Heart right ventricle (tissue), 16 donors: ENCODE data around the gene RHOA. TPM values are rescaled to one million over a fixed set of nuclear protein-coding genes. Genes with fewer than 3 reads are reported as not detected.
A peak's percentile ranks its signal among the peaks of the same experiment; 100 is the strongest.

ENCODE experiments used
- ATAC-seq, 8 donors: fragments of 200-7000 bp; cut with Tn5 transposase; one replicate each; pipeline ENCODE4 v1.9.1; 2020; ENCODE audit warnings: mild to moderate bottlenecking in 8 of 8, moderate library complexity in 8 of 8, moderate number of reproducible peaks in 1 of 8
- DNase-seq, 2 donors: peaks; one replicate each; pipeline ENCODE4 v3.0.0-alpha.2; 2020
- H3K27ac ChIP-seq, 10 donors: fragments of 200-600 bp; sonication (generic) in 2 of 10; one replicate each; pipeline versions ENCODE4 v1.5.0 to v1.8.0; 2020 to 2022; ENCODE audit warnings: mild to moderate bottlenecking in 3 of 10
- H3K27me3 ChIP-seq, 7 donors: fragments of 200-600 bp; one replicate each; pipeline ENCODE4 v1.8.0; 2021 to 2022; ENCODE audit warnings: mild to moderate bottlenecking in 2 of 7
- H3K36me3 ChIP-seq, 9 donors: fragments of 200-600 bp; sonication (generic) in 1 of 9; one replicate each; pipeline versions ENCODE4 v1.5.0 to v1.8.0; 2020 to 2022; ENCODE audit warnings: mild to moderate bottlenecking in 2 of 9
- H3K4me1 ChIP-seq, 9 donors: fragments of 200-600 bp; sonication (generic) in 1 of 9; one replicate each; pipeline versions ENCODE4 v1.5.0 to v1.8.0; 2020 to 2022; ENCODE audit warnings: mild to moderate bottlenecking in 4 of 9
- H3K4me3 ChIP-seq, 10 donors: fragments of 200-600 bp; sonication (generic) in 2 of 10; one replicate each; pipeline versions ENCODE4 v1.5.0 to v1.8.0; 2020 to 2022; ENCODE audit warnings: mild to moderate bottlenecking in 7 of 10, moderate library complexity in 2 of 10
- H3K9me3 ChIP-seq, 11 donors: fragments of 200-600 bp in 10 of 11; sonication (generic) in 2 of 11; one replicate each; pipeline versions ENCODE4 v1.5.0 to v1.8.0; 2013 to 2022; ENCODE audit warnings: mild to moderate bottlenecking in 2 of 11, control low read depth in 1 of 11, moderate library complexity in 1 of 11
- CTCF ChIP-seq, 9 donors: fragments of 200-600 bp; sonication (generic) in 2 of 9; IDR thresholded peaks; one replicate each; pipeline versions ENCODE4 v1.5.0 to v1.8.0; 2021 to 2022; ENCODE audit warnings: antibody characterized with exemption in 9 of 9, mild to moderate bottlenecking in 5 of 9, moderate library complexity in 1 of 9
- WGBS, 2 donors: extraction: QIAGEN DNeasy Blood & Tissue Kit; methylation state at CpG; one replicate each; pipeline ENCODE4 v1.1.7; 2013; ENCODE audit warnings: inconsistent platforms in 1 of 2; 5-methylcytosine and 5-hydroxymethylcytosine counted together
- intact Hi-C, 10 donors: fragments of 100-400 bp; cut with DNase I; formaldehyde crosslinking; loops; one replicate each; pipeline versions ENCODE4 v1.11.1 to v1.14.2; 2022
- polyA plus RNA-seq, 2 donors: library from polyadenylated mRNA; stranded (reverse); fragments of 200-250 nt; gene quantifications; one replicate each; pipeline ENCODE4 v1.2.3, GENCODE V29; 2013
- total RNA-seq, 10 donors: library from RNA; stranded (reverse); fragmentation: NEBNext Ultra II Directional in 3 of 10; extraction: Animal tissue kit (Norgen Biotek cat#: 25700) in 3 of 10; gene quantifications; one replicate each; pipeline versions ENCODE4 v1.2.1 to v1.2.4, GENCODE V29; 2021 to 2023
- donor health status: Arrhythmogenic right ventricular cardiomyopathy.
- donor health status: ischemic (EF 13 %, LVEDD 7.1; RV severe dilation, severe dysfunction).
- donor health status: healthy with polysubstance abuse.
- donor health status: DM: no; HTN: yes; CAD: no.
- donor health status: DM: no; HTN: no; CAD: no.
- donor health status: ischemic (EF 25% LVEDD 6.9; RV normal size, moderate dysfunction).
- donor health status: ischemic (EF 25% LVEDD 5.7; RV mildly dilated, moderate dysfunction).
- donor health status: healthy.
- donor health status: DM: yes; HTN: yes; CAD: no.
- donor health status: Ischemic cardiomyopathy.
- donor health status: ischemic (EF 35%, LVEDD 5.7; RV mildly dilated, moderate dysfunction).
- donor health status: nonischemic (EF 11% LVEDD 7.7; RV severe dilation, severe dysfunction).
- donor health status: DM: yes; HTN: yes; CAD: no.
- donor health status: PGD.
- donor health status: ischemic (EF 29% LVEDD 5.4; RV normal size, mild dysfunction).
- donor health status: nonischemic (EF 23%, LVEDD 6.1; RV moderate dilation, normal function).

The RHOA gene
- total and polyA plus RNA-seq, 12 donors = 139 to 335 (median 250) TPM

- ATAC-seq = peak in 2 of 8 donors; percentile 1 to 15
Measured at GRCh38 chr3:49412632-49413337, 1.0 kb upstream of the RHOA start.

GRCh38 chr3:49411535-49411967, 225 bp downstream of the RHOA start:
- peak in 6 of 8 donors; percentile 1 to 32 (median 22) for ATAC-seq
- intact Hi-C loops = loop anchor here in 8 of 10 donors (2.0 to 5.0 kb wide), 4 partner anchors 53 to 71 kb away; partner anchors contain the start of genes GPX1 (in 5 of the 8) and USP4 (in 4 of the 8)
- Histone ChIP-seq H3K4me3 (peak overlapping the region; percentile 48 to 99 (median 91)), H3K27ac (peak overlapping the region; percentile 95 to 99 (median 98)), H3K27me3 (no peaks in the 10 kb centered on the region), H3K9me3 (no peaks in the 10 kb centered on the region), H3K4me1 (peaks cover 11 to 78% (median 68%) of the 10 kb centered on the region in 9 donors), H3K36me3 (peaks cover 0 to 29% (median 13%) of the 10 kb centered on the region in 9 donors)
- DNase-seq = peak; percentile 51 to 65
- WGBS, 2 donors = 0% methylated on average over 53 to 59 of the region's 59 CpGs
- TF ChIP-seq CTCF (IDR thresholded peaks at IDR 0.05) = no peak

More at GRCh38 chr3:49412632-49413337, 1.0 kb upstream of the RHOA start:
- peak overlapping the region; percentile 86 to 99 (median 96) for H3K27ac ChIP-seq
- H3K27me3 ChIP-seq = no peaks in the 10 kb centered on the region
- peaks cover 11 to 78% (median 66%) of the 10 kb centered on the region in 9 donors for H3K4me1 ChIP-seq
- H3K9me3 ChIP-seq = no peaks in the 10 kb centered on the region
- intact Hi-C loops = loop anchor here in 7 of 10 donors (1.0 to 5.0 kb wide), 4 partner anchors 55 to 72 kb away; partner anchors contain the start of genes USP4 (in 5 of the 7) and GPX1 (in 4 of the 7)
- DNase-seq = no peak
- 25 to 28% methylated on average over 16 of the region's 16 CpGs for WGBS, 2 donors
- no peak for TF ChIP-seq CTCF (IDR thresholded peaks at IDR 0.05)
- H3K4me3 ChIP-seq = peak overlapping the region; percentile 73 to 99 (median 90)
- peaks cover 0 to 41% (median 13%) of the 10 kb centered on the region in 9 donors for H3K36me3 ChIP-seq

- Histone ChIP-seq H3K9me3 (no peaks in the 10 kb centered on the region), H3K27ac (peak overlapping the region; percentile 95 to 99 (median 98)), H3K4me1 (peaks cover 14 to 78% (median 68%) of the 10 kb centered on the region in 9 donors), H3K36me3 (peaks cover 0 to 23% (median 9%) of the 10 kb centered on the region in 9 donors), H3K4me3 (peak overlapping the region; percentile 48 to 99 (median 91)), H3K27me3 (no peaks in the 10 kb centered on the region)
- intact Hi-C loops = loop anchor here in 8 of 10 donors (2.0 to 5.0 kb wide), 4 partner anchors 52 to 70 kb away; partner anchors contain the start of genes GPX1 (in 5 of the 8) and USP4 (in 4 of the 8)
- WGBS, 2 donors = 1% methylated on average over 33 of the region's 33 CpGs
- no peak for ATAC-seq
- no peak for TF ChIP-seq CTCF (IDR thresholded peaks at IDR 0.05)
- DNase-seq = no peak
Measured at GRCh38 chr3:49410846-49411534, 786 bp downstream of the RHOA start.
